Spleen (tissue), 11 donors: ENCODE data around the gene MRPS31. TPM values are rescaled to one million over a fixed set of nuclear protein-coding genes. Genes with fewer than 3 reads are reported as not detected.
"Not testable (repeated sequence)": the region's sequence is repeated elsewhere in the genome, so short reads cannot be mapped to it uniquely, and the experiment has no call there.

Experiments
- DNase-seq: peaks from one replicate; pipeline ENCODE4 v3.0.0-alpha.2; 2020
- H3K27ac ChIP-seq, 8 donors: fragments of 200-600 bp; sonication (generic) in 7 of 8; 1 replicate in 4 of 8; 2 replicates in 4 of 8; pipeline versions ENCODE4 v1.5.0 to v1.8.0; 2016 to 2021; ENCODE audit warnings: inconsistent platforms in 4 of 8, mild to moderate bottlenecking in 4 of 8, moderate library complexity in 1 of 8
- H3K27me3 ChIP-seq, 7 donors: fragments of 200-600 bp; sonication (generic) in 6 of 7; replicated peaks in 1 of 7; 1 replicate in 4 of 7; 2 replicates in 3 of 7; pipeline versions ENCODE4 v1.5.0 to v1.8.0; 2016 to 2021; ENCODE audit warnings: inconsistent platforms in 3 of 7, mild to moderate bottlenecking in 1 of 7
- H3K36me3 ChIP-seq, 6 donors: fragments of 200-600 bp; sonication (generic) in 5 of 6; 1 replicate in 4 of 6; 2 replicates in 2 of 6; pipeline versions ENCODE4 v1.5.0 to v1.8.0; 2016 to 2021; ENCODE audit warnings: inconsistent platforms in 2 of 6
- H3K4me1 ChIP-seq, 6 donors: fragments of 200-600 bp; sonication (generic) in 5 of 6; 1 replicate in 3 of 6; 2 replicates in 3 of 6; pipeline versions ENCODE4 v1.5.0 to v1.8.0; 2016 to 2021; ENCODE audit warnings: inconsistent platforms in 3 of 6
- H3K4me3 ChIP-seq, 8 donors: fragments of 200-600 bp; sonication (generic) in 7 of 8; 1 replicate in 4 of 8; 2 replicates in 4 of 8; pipeline versions ENCODE4 v1.5.0 to v1.8.0; 2016 to 2021; ENCODE audit warnings: inconsistent platforms in 4 of 8, mild to moderate bottlenecking in 4 of 8, moderate library complexity in 2 of 8
- H3K9me3 ChIP-seq, 8 donors: fragments of 200-600 bp; sonication (generic) in 7 of 8; 1 replicate in 4 of 8; 2 replicates in 4 of 8; pipeline versions ENCODE4 v1.5.0 to v1.8.0; 2016 to 2021; ENCODE audit warnings: inconsistent platforms in 4 of 8
- CTCF ChIP-seq, 11 experiments: fragments of 200-600 bp in 7 of 11; fragments of 450-650 bp in 4 of 11; sonication (generic) in 4 of 11; IDR thresholded peaks in 8 of 11; conservative IDR thresholded peaks in 3 of 11; 1 replicate in 7 of 11; 2 replicates in 4 of 11; pipeline versions ENCODE4 v1.4.0 to v1.8.0; 2016 to 2021; ENCODE audit warnings: antibody characterized with exemption in 11 of 11, inconsistent platforms in 4 of 11, mild to moderate bottlenecking in 1 of 11
- POLR2A ChIP-seq, 3 donors: fragments of 450-650 bp; IDR thresholded peaks; one replicate each; pipeline ENCODE4 v1.5.1; 2017; ENCODE audit warnings: antibody characterized with exemption in 3 of 3, mild to moderate bottlenecking in 1 of 3
- POLR2AphosphoS5 ChIP-seq, 3 donors: sonication (generic); formaldehyde crosslinking; IDR thresholded peaks; one replicate each; pipeline ENCODE4 v1.5.1; 2017; ENCODE audit warnings: antibody characterized with exemption in 3 of 3
- WGBS, 5 donors: extraction: QIAGEN DNeasy Blood & Tissue Kit in 3 of 5; methylation state at CpG; one replicate each; pipeline versions ENCODE4 v1.1.5 to v1.1.7; 2013 to 2018; 5-methylcytosine and 5-hydroxymethylcytosine counted together
- intact Hi-C: fragments of 100-400 bp; cut with DNase I; formaldehyde crosslinking; loops from one replicate; pipeline ENCODE4 v1.15.0; 2023; ENCODE audit warnings: low total_unique reads
- polyA plus RNA-seq, 3 donors: library from polyadenylated mRNA; stranded (reverse); fragments of 200-250 nt; gene quantifications; one replicate each; pipeline ENCODE4 v1.2.1, GENCODE V29; 2013
- total RNA-seq, 7 donors: library from RNA; depleted of rRNA in 3 of 7; stranded (reverse); fragments of >200 nt in 3 of 7; fragmentation: NEBNext Ultra II Directional in 4 of 7; extraction: Animal tissue kit (Norgen Biotek cat#: 25700) in 4 of 7; gene quantifications; one replicate each; pipeline versions ENCODE4 v1.1.0 to v1.2.1, GENCODE V29; 2016 to 2021
- donor health status: healthy with polysubstance abuse.
- donor health status: DM: no; HTN: no; CAD: no; lungs with moderate emphysema.
- donor health status: DM: no; HTN: no; CAD: no.
- donor health status: Bipolar disorder and iron deficiency.
- donor health status: healthy.
- donor health status: DM: no; HTN: no; CAD: no.
- donor health status: DM: yes; HTN: yes; CAD: no.

Gene MRPS31
- total and polyA plus RNA-seq, 10 donors = 16.8 to 33.2 (median 28.1) TPM

DNA sequence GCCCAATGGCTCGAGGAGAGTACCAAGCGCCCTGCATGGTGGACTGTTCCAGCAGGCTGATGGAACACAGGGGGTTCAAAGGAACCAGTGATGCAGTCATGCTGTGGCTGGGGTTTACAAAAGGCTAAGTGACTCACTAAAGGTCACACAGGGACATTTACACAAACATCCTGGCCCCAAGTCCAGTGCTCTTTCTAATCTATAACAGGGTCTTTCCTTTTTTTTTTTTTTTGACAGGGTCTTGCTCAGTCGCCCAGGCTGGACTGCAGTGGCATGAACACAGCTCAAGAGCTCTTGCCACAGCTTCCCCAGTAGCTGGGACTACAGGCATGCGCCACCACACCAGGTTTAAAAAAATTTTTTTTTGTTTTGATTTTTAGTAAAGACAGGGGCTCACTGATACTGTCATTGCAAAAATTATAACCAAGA is 15.6 kb upstream of the MRPS31 start:
- H3K27ac ChIP-seq = no peak overlapping the region
- intact Hi-C loops = no loop called here
- no peak for DNase-seq
- H3K36me3 ChIP-seq = no peaks in the 10 kb centered on the region
- H3K4me1 ChIP-seq = peaks cover 0 to 28% (median 17%) of the 10 kb centered on the region in 6 donors
- H3K27me3 ChIP-seq = no peaks in the 10 kb centered on the region
- 87 to 100% (median 92%) methylated on average over 4 of the region's 4 CpGs for WGBS, 5 donors
- TF ChIP-seq POLR2AphosphoS5 (IDR thresholded peaks at IDR 0.05) (no peak), POLR2A (IDR thresholded peaks at IDR 0.05) (no peak), CTCF (IDR thresholded peaks at IDR 0.05 in 8 of 11, conservative IDR thresholded peaks at IDR 0.05 in 3 of 11) (no peak)
- H3K9me3 ChIP-seq = no peaks in the 10 kb centered on the region
- no peak overlapping the region for H3K4me3 ChIP-seq

DNA sequence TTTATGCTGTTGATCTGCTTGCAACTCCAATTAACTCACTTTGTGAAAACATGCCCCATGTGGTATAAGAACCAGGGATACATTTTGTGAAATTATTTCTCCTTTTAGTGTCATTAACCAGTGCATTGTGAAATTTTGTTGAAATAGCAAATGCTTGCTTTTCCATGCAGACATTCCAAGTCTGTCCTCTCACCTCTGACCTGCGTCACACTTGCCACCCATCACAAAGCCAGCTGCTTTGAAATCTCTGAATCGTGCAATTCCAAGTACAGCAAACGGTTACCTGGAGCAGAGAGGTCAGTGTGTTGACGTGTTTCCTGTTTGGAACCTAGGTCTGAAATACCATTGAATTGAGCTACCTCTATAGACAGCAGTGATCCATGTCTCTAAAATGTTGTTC is 13.6 kb upstream of the MRPS31 start:
- Histone ChIP-seq H3K9me3 (no peaks in the 10 kb centered on the region), H3K4me1 (peaks cover 0 to 17% (median 9%) of the 10 kb centered on the region in 6 donors), H3K36me3 (no peaks in the 10 kb centered on the region), H3K27ac (no peak overlapping the region), H3K4me3 (no peak overlapping the region), H3K27me3 (no peaks in the 10 kb centered on the region)
- 78 to 90% (median 84%) methylated on average over 4 of the region's 4 CpGs for WGBS, 5 donors
- TF ChIP-seq POLR2A (IDR thresholded peaks at IDR 0.05) (no peak), POLR2AphosphoS5 (IDR thresholded peaks at IDR 0.05) (no peak), CTCF (IDR thresholded peaks at IDR 0.05 in 8 of 11, conservative IDR thresholded peaks at IDR 0.05 in 3 of 11) (no peak)
- intact Hi-C loops = no loop called here
- no peak for DNase-seq

DNA sequence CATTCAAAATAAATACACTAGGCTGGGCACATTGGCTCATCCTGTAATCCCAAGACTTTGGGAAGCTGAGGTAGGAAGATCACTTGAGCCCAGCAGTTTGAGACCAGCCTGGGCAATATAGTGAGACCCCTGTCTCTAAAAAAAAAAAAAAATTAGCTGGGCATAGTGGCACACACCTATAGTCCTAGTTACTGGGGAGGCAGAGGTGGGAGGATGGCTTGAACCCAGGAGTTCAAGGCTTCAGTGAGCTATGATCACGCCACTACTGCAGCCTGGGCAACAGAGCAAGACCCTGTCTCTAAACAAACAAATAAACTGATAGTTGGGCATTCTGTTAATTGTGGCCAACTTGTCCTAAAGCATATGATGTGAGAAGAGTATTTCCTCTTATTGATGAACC is 12.0 kb upstream of the MRPS31 start:
- H3K27me3 ChIP-seq, H3K36me3 ChIP-seq, H3K9me3 ChIP-seq, H3K4me3 ChIP-seq, H3K4me1 ChIP-seq, H3K27ac ChIP-seq, DNase-seq, intact Hi-C loops: not testable (repeated sequence)
- 78 to 95% (median 93%) methylated on average over 1 of the region's 1 CpG for WGBS, 5 donors

- TF ChIP-seq POLR2AphosphoS5 (IDR thresholded peaks at IDR 0.05) (no peak), POLR2A (IDR thresholded peaks at IDR 0.05) (no peak), CTCF (IDR thresholded peaks at IDR 0.05 in 8 of 11, conservative IDR thresholded peaks at IDR 0.05 in 3 of 11) (no peak)
- Histone ChIP-seq H3K27me3 (no peaks in the 10 kb centered on the region), H3K4me1 (peaks cover 0 to 21% (median 14%) of the 10 kb centered on the region in 6 donors), H3K9me3 (no peaks in the 10 kb centered on the region), H3K36me3 (no peaks in the 10 kb centered on the region), H3K4me3 (no peak overlapping the region), H3K27ac (no peak overlapping the region)
- WGBS, 5 donors = 61 to 71% (median 64%) methylated on average over 11 of the region's 11 CpGs
- no peak for DNase-seq
- intact Hi-C loops = no loop called here
Observed at GRCh38 chr13:40781717-40782116, 10.7 kb upstream of the MRPS31 start.

DNA sequence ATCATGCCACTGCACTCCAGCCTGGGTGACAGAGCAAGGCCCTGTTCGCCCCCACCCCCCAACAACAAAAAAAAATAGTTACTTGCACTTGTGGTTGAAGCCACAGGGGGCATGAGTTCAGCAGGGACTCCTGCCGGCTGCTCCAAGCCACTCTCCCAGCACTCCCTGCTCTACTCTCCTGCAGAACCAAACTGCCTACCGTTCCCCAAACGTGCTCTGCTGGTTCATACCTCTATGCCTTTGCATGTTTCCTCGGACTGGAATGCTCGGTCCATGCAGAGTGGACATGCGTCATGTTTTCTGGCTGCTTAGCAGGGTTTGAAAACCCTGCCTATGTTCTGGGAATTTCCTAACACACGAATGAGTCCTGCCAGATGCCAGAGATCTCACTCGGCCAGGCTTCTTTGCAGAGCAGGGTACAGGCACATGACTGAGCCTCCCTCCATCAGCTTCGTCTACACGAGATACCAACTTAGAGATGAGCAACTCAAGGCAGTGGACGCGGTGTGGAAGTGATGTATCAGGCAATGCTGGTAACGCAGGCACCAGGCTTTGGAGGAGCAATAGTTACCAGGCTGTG is 9.9 kb upstream of the MRPS31 start:
- intact Hi-C loops = no loop called here
- H3K4me1 ChIP-seq = peaks cover 4 to 29% (median 19%) of the 10 kb centered on the region in 6 donors
- no peaks in the 10 kb centered on the region for H3K27me3 ChIP-seq
- no peaks in the 10 kb centered on the region for H3K36me3 ChIP-seq
- H3K9me3 ChIP-seq = no peaks in the 10 kb centered on the region
- H3K27ac ChIP-seq = no peak overlapping the region
- no peak for DNase-seq
- TF ChIP-seq POLR2A (IDR thresholded peaks at IDR 0.05) = no peak
- TF ChIP-seq CTCF (IDR thresholded peaks at IDR 0.05 in 8 of 11, conservative IDR thresholded peaks at IDR 0.05 in 3 of 11) = no peak
- TF ChIP-seq POLR2AphosphoS5 (IDR thresholded peaks at IDR 0.05) = no peak
- H3K4me3 ChIP-seq = no peak overlapping the region
- 73 to 84% (median 82%) methylated on average over 13 to 14 of the region's 14 CpGs for WGBS, 5 donors
